ENCODE results near the gene DUSP16. TPM values are rescaled to one million over a fixed set of nuclear protein-coding genes. Genes with fewer than 3 reads are reported as not detected.

The DUSP16 gene
- total RNA-seq, 2 donors from 2014 or later: 9.6 to 18.7 TPM

DNA sequence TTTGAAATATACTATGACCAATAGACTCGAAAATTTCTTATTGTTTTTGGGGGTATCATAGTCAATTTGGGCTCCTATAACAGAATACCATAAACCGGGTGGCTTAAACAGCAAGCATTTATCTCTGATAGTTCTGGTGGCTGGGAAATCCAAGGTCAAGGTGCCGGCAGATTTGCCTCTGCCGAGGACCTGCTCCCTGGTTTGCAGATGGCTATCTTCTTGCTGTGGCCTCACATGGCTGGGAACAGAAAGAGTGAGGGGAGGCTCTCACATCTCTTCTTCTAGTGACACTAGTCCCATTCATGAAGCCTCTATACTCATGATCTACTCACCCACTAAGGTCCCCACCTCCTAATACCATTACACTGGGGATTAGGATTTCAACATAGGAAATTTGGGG, 135.1 kb downstream of the DUSP16 start:
- no peak for TF ChIP-seq CTCF (IDR thresholded peaks at IDR 0.05)
- H3K4me3 ChIP-seq: no peak overlapping the region
- no peaks in the 10 kb centered on the region for H3K36me3 ChIP-seq
- H3K4me1 ChIP-seq: no peaks in the 10 kb centered on the region
- H3K9me3 ChIP-seq: peaks cover 0 to 17% of the 10 kb centered on the region in 2 donors
- H3K27ac ChIP-seq: no peak overlapping the region
- no peak for DNase-seq (ENCODE audit: low spot score)
- no peaks in the 10 kb centered on the region for H3K27me3 ChIP-seq

GRCh38 chr12:12425616-12426015, 137.0 kb downstream of the DUSP16 start:
- Histone ChIP-seq H3K27ac (no peak overlapping the region), H3K27me3 (no peaks in the 10 kb centered on the region), H3K36me3 (no peaks in the 10 kb centered on the region), H3K4me1 (no peaks in the 10 kb centered on the region), H3K4me3 (no peak overlapping the region), H3K9me3 (peaks cover 0 to 20% of the 10 kb centered on the region in 2 donors)
- no peak for DNase-seq (ENCODE audit: low spot score)
- no peak for TF ChIP-seq CTCF (IDR thresholded peaks at IDR 0.05)

GRCh38 chr12:12425001-12425400, 137.7 kb downstream of the DUSP16 start:
- Histone ChIP-seq H3K4me1 (no peaks in the 10 kb centered on the region), H3K27ac (no peak overlapping the region), H3K4me3 (no peak overlapping the region), H3K9me3 (peaks cover 0 to 20% of the 10 kb centered on the region in 2 donors), H3K36me3 (no peaks in the 10 kb centered on the region), H3K27me3 (no peaks in the 10 kb centered on the region)
- DNase-seq (ENCODE audit: low spot score): no peak
- TF ChIP-seq CTCF (IDR thresholded peaks at IDR 0.05): no peak

Other genes with a start within 250 kb of the DUSP16 start
- gene MANSC1, start 212.6 kb downstream of the DUSP16 start, total RNA-seq: 10 to 100 TPM; 16.5 to 28.0 TPM
- gene BORCS5, start 205.8 kb downstream of the DUSP16 start, total RNA-seq: 1 to 10 TPM; 6.2 to 8.0 TPM
- gene CREBL2, start 49.0 kb upstream of the DUSP16 start, total RNA-seq: 10 to 100 TPM; 22.7 to 27.4 TPM
- gene GPR19, start 133.3 kb upstream of the DUSP16 start, total RNA-seq: not detected
- gene CDKN1B, start 154.5 kb upstream of the DUSP16 start, total RNA-seq: 10 to 100 TPM; 31.1 to 38.1 TPM
- gene APOLD1, start 222.8 kb upstream of the DUSP16 start, total RNA-seq: 10 to 100 TPM; 49.9 to 70.2 TPM

All from right atrium auricular region (tissue), 2 donors.